SK-N-SH (cell line): ENCODE measurements around the gene IRF9. TPM values are rescaled to one million over a fixed set of nuclear protein-coding genes. Genes with fewer than 3 reads are reported as not detected.

Experiments used
- CTCF ChIA-PET: fragments of 300-600, 350-600 bp; formaldehyde crosslinking; extraction: SDS; loops from one replicate; lab custom pipeline; 2021; lab: Yijun Ruan, JAX
- POLR2A ChIA-PET: fragments of 350-600 bp; sonication (Branson Sonifier 250); formaldehyde crosslinking; extraction: SDS; loops from one replicate; lab custom pipeline; 2020; ENCODE audit warnings: antibody characterized with exemption, inconsistent platforms; lab: Yijun Ruan, JAX
- DNase-seq: peaks from one replicate; pipeline ENCODE4 v3.0.0; 2012
- H2AFZ ChIP-seq: fragments of 200-600 bp; sonication (generic); 2 replicates; pipeline ENCODE4 v1.8.1; 2016; ENCODE audit warnings: antibody characterized with exemption, mild to moderate bottlenecking, low read depth
- H3F3A ChIP-seq: fragments of 200-600 bp; sonication (generic); replicated peaks from 2 replicates; pipeline ENCODE3; 2016; ENCODE audit warnings: antibody characterized with exemption, mild to moderate bottlenecking; ENCODE audit not compliant: insufficient read depth
- H3K27ac ChIP-seq, 2 experiments: fragments of 200-500 bp in 1 of 2; fragments of 200-600 bp in 1 of 2; sonication (Bioruptor generic) in 1 of 2; sonication (generic), shearing (Covaris generic) in 1 of 2; 2 replicates each; pipeline versions ENCODE4 v1.5.1 to v1.6.1; 2014 to 2016; ENCODE audit warnings: low read depth in 2 of 2, inconsistent platforms in 1 of 2, low read length in 1 of 2, mild to moderate bottlenecking in 1 of 2, mixed read lengths in 1 of 2
- H3K27me3 ChIP-seq: fragments of 200-600 bp; sonication (generic), shearing (Covaris generic); 2 replicates; pipeline ENCODE4 v1.6.1; 2016; ENCODE audit warnings: mixed run types; ENCODE audit not compliant: insufficient read depth
- H3K36me3 ChIP-seq, 2 experiments: fragments of 200-500 bp in 1 of 2; fragments of 200-600 bp in 1 of 2; sonication (Bioruptor generic) in 1 of 2; sonication (generic) in 1 of 2; replicated peaks in 1 of 2; 2 replicates each; pipeline versions ENCODE3 to v1.5.1; 2014 to 2016; ENCODE audit warnings: low read length in 1 of 2, mild to moderate bottlenecking in 1 of 2; ENCODE audit not compliant: insufficient read depth in 2 of 2, control insufficient read depth in 1 of 2
- H3K4me1 ChIP-seq, 2 experiments: fragments of 200-500 bp in 1 of 2; fragments of 200-600 bp in 1 of 2; sonication (Bioruptor generic) in 1 of 2; sonication (generic), shearing (Covaris generic) in 1 of 2; 2 replicates each; pipeline versions ENCODE4 v1.5.1 to v1.6.1; 2014 to 2016; ENCODE audit warnings: low read depth in 1 of 2, low read length in 1 of 2, mixed run types in 1 of 2; ENCODE audit not compliant: insufficient read depth in 2 of 2, control insufficient read depth in 1 of 2
- H3K4me2 ChIP-seq: fragments of 200-600 bp; sonication (generic), shearing (Covaris generic); 2 replicates; pipeline ENCODE4 v1.6.1; 2017; ENCODE audit warnings: mixed run types
- H3K4me3 ChIP-seq, 2 experiments: fragments of 200-500 bp in 1 of 2; fragments of 200-600 bp in 1 of 2; sonication (Bioruptor generic) in 1 of 2; sonication (generic), shearing (Covaris generic) in 1 of 2; 2 replicates each; pipeline versions ENCODE4 v1.5.1 to v1.8.1; 2014 to 2016; ENCODE audit warnings: low read depth in 2 of 2, inconsistent platforms in 1 of 2, low read length in 1 of 2, mild to moderate bottlenecking in 1 of 2, mixed read lengths in 1 of 2, moderate library complexity in 1 of 2
- H3K79me2 ChIP-seq: fragments of 200-600 bp; sonication (generic); 2 replicates; pipeline ENCODE4 v1.8.1; 2017; ENCODE audit warnings: mild to moderate bottlenecking; ENCODE audit not compliant: insufficient read depth
- H3K9ac ChIP-seq: fragments of 200-600 bp; sonication (generic); 2 replicates; pipeline ENCODE4 v1.6.1; 2017; ENCODE audit warnings: mixed run types
- H3K9me2 ChIP-seq: fragments of 200-600 bp; sonication (generic); 2 replicates; pipeline ENCODE4 v1.6.1; 2017; ENCODE audit warnings: mixed run types
- H3K9me3 ChIP-seq: fragments of 200-600 bp; sonication (generic); 2 replicates; pipeline ENCODE4 v1.6.1; 2017; ENCODE audit warnings: mixed run types, mild to moderate bottlenecking, moderate library complexity
- H4K20me1 ChIP-seq: fragments of 200-600 bp; sonication (generic); 2 replicates; pipeline ENCODE4 v1.6.1; 2017; ENCODE audit warnings: mild to moderate bottlenecking, mixed run types; ENCODE audit not compliant: insufficient read depth
- CHD2 ChIP-seq: fragments of 150-350 bp; IDR thresholded peaks from 2 replicates; pipeline ENCODE4 v1.6.1; 2018; ENCODE audit warnings: low read length; ENCODE audit not compliant: partially characterized antibody
- ELF1 ChIP-seq: IDR thresholded peaks from 2 replicates; pipeline ENCODE4 v1.4.0; 2012
- FOSL2 ChIP-seq: IDR thresholded peaks from 2 replicates; pipeline ENCODE4 v1.4.0; 2012; ENCODE audit warnings: low read depth, mild to moderate bottlenecking, moderate library complexity, borderline replicate concordance
- FOXJ3 ChIP-seq: sonication (generic); formaldehyde crosslinking; IDR thresholded peaks from 2 replicates; pipeline ENCODE4 v1.5.1; 2020; ENCODE audit warnings: mild to moderate bottlenecking, missing genetic modification reagents
- FOXM1 ChIP-seq: IDR thresholded peaks from 2 replicates; pipeline ENCODE4 v1.4.0; 2012; ENCODE audit warnings: low read depth, mild to moderate bottlenecking
- GATA2 ChIP-seq: sonication (generic); formaldehyde crosslinking; IDR thresholded peaks from 2 replicates; pipeline ENCODE4 v1.5.0; 2020; ENCODE audit warnings: mild to moderate bottlenecking, missing genetic modification reagents
- JUND ChIP-seq: IDR thresholded peaks from 2 replicates; pipeline ENCODE4 v1.4.0; 2012
- NFIC ChIP-seq: IDR thresholded peaks from 2 replicates; pipeline ENCODE4 v1.4.0; 2012; ENCODE audit warnings: borderline replicate concordance
- RAD21 ChIP-seq: IDR thresholded peaks from 2 replicates; pipeline ENCODE4 v1.6.1; 2012; ENCODE audit warnings: mild to moderate bottlenecking, low read length
- RXRA ChIP-seq: IDR thresholded peaks from 2 replicates; pipeline ENCODE4 v1.4.0; 2012; ENCODE audit warnings: low read depth, mild to moderate bottlenecking, borderline replicate concordance
- SIN3A ChIP-seq: IDR thresholded peaks from 2 replicates; pipeline ENCODE4 v1.6.1; 2012; ENCODE audit warnings: low read depth, mild to moderate bottlenecking, low read length, moderate library complexity, borderline replicate concordance
- YY1 ChIP-seq: IDR thresholded peaks from 2 replicates; pipeline ENCODE4 v1.4.0; 2012; ENCODE audit warnings: low read depth, mild to moderate bottlenecking
- WGBS: methylation state at CpG from one replicate; pipeline ENCODE4 v1.1.6; 2017; ENCODE audit warnings: low lambda C conversion rate; 5-methylcytosine and 5-hydroxymethylcytosine counted together
- polyA plus RNA-seq, 3 experiments: library from polyadenylated mRNA; depleted of rRNA; stranded (reverse); fragments of >200 nt; gene quantifications; 2 replicates each; pipeline ENCODE4 v1.2.3, GENCODE V29; 2012
- TF ChIP-seq, protein P1 (sequence below): IDR thresholded peaks from 2 replicates; pipeline ENCODE4 v1.4.0; 2012; ENCODE audit warnings: low read depth
- TF ChIP-seq, protein P2 (sequence below): IDR thresholded peaks from 2 replicates; pipeline ENCODE4 v1.4.0; 2012; ENCODE audit warnings: low read depth, borderline replicate concordance
- TF ChIP-seq, protein P3 (sequence below): IDR thresholded peaks from 2 replicates; pipeline ENCODE4 v1.6.1; 2012; ENCODE audit warnings: mild to moderate bottlenecking, low read depth, low read length, moderate library complexity
- TF ChIP-seq, protein P4 (sequence below): fragments of 150-350 bp; IDR thresholded peaks from 2 replicates; pipeline ENCODE4 v1.6.1; 2016; ENCODE audit warnings: mild to moderate bottlenecking, low read depth, low read length

Gene IRF9
- polyA plus RNA-seq, 1 of the 3 experiments (the other 2 are of a cell fraction) = 37.6 TPM

GRCh38 chr14:24181371-24182077 is 20.5 kb downstream of the IRF9 start (continued):
- TF ChIP-seq, protein P1, sequence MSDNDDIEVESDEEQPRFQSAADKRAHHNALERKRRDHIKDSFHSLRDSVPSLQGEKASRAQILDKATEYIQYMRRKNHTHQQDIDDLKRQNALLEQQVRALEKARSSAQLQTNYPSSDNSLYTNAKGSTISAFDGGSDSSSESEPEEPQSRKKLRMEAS = no peak

GRCh38 chr14:24182110-24182882 is 21.2 kb downstream of the IRF9 start:
- DNase-seq = no peak
- Histone ChIP-seq H3K36me3 (peaks cover 21 to 97% of the 10 kb centered on the region in 2 experiments), H3K9ac (no peak overlapping the region), H3K4me1 (peaks cover under 1 to 9% of the 10 kb centered on the region in 2 experiments; a peak in 2 of 4 replicates), H3K4me2 (no peak overlapping the region), H3K4me3 (no peak overlapping the region), H2AFZ (no peak overlapping the region), H4K20me1 (no peaks in the 10 kb centered on the region), H3K9me3 (no peaks in the 10 kb centered on the region), H3K9me2 (no peaks in the 10 kb centered on the region), H3K79me2 (peaks cover 8% of the 10 kb centered on the region; the same call in 1 of the 2 replicates), H3F3A (peaks cover 11% of the 10 kb centered on the region), H3K27me3 (no peaks in the 10 kb centered on the region), H3K27ac (no peak overlapping the region; a peak in 1 of 4 replicates)
- 93% methylated on average over 12 of the region's 14 CpGs for WGBS
- ChIA-PET POLR2A (interaction anchor here (0.6 to 3.1 kb wide), 4 partner anchors 10 to 24 kb away, joined by 3 to 21 read pairs (median 6); partner anchors contain the start of genes IRF9, REC8 and TM9SF1), CTCF (interaction anchor here (0.8 to 3.8 kb wide), 4 partner anchors 21 to 249 kb away, joined by 3 to 16 read pairs (median 8); partner anchors contain the start of gene IRF9)
- TF ChIP-seq FOSL2 = no peak
- TF ChIP-seq CHD2 = no peak
- no peak for TF ChIP-seq NFIC
- no peak for TF ChIP-seq JUND
- no peak for TF ChIP-seq FOXJ3 (CRISPR knock-in tag)

DNA sequence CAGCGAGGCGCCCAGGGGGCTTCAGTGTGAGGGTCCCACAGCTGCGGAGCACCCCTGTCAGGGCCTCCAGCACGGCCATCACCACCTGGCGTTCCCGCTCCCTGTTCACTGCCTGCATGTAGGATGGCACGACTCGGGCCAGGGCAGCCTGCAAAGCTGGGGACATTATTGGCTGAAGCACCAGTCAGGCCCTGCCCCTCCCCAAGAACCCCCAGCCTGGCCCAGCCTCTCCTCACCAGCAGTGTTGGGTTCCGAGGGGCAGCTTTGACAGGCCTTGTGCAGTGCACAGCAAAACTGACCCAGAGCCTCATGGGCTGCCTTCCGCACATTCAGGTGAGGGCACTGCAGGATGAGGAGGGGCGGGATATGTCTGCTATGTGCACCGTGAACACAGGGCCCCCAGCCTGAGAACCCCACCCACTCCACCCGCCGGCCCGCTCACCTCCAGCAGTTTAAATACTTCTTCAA is 22.0 kb downstream of the IRF9 start:
- Histone ChIP-seq H3K4me2 (no peak overlapping the region), H3K4me3 (no peak overlapping the region), H3K27me3 (no peaks in the 10 kb centered on the region), H3F3A (peaks cover 11% of the 10 kb centered on the region), H3K9ac (no peak overlapping the region), H2AFZ (no peak overlapping the region), H3K79me2 (peaks cover 15% of the 10 kb centered on the region), H3K4me1 (peaks cover 6 to 15% of the 10 kb centered on the region in 2 experiments), H3K27ac (no peak overlapping the region; a peak in 1 of 4 replicates), H3K9me3 (no peaks in the 10 kb centered on the region), H3K36me3 (peaks cover 21 to 91% of the 10 kb centered on the region in 2 experiments), H4K20me1 (no peaks in the 10 kb centered on the region), H3K9me2 (no peaks in the 10 kb centered on the region)
- POLR2A ChIA-PET = interaction anchor here (1.0 to 3.1 kb wide), 3 partner anchors 11 to 22 kb away, joined by 5 to 21 read pairs (median 6); partner anchors contain the start of genes IRF9, REC8 and TM9SF1
- 94% methylated on average over 10 of the region's 15 CpGs for WGBS
- no peak for DNase-seq
- CTCF ChIA-PET = interaction anchor here (0.8 to 3.8 kb wide), 3 partner anchors 22 to 249 kb away, joined by 3 to 16 read pairs (median 4); partner anchors contain the start of gene IRF9
- TF ChIP-seq SIN3A (no peak), RXRA (no peak), RAD21 (no peak), GATA2 (CRISPR knock-in tag) (no peak), FOXM1 (no peak), YY1 (no peak), FOXJ3 (CRISPR knock-in tag) (no peak), ELF1 (no peak), FOSL2 (no peak)
- TF ChIP-seq, protein P2, sequence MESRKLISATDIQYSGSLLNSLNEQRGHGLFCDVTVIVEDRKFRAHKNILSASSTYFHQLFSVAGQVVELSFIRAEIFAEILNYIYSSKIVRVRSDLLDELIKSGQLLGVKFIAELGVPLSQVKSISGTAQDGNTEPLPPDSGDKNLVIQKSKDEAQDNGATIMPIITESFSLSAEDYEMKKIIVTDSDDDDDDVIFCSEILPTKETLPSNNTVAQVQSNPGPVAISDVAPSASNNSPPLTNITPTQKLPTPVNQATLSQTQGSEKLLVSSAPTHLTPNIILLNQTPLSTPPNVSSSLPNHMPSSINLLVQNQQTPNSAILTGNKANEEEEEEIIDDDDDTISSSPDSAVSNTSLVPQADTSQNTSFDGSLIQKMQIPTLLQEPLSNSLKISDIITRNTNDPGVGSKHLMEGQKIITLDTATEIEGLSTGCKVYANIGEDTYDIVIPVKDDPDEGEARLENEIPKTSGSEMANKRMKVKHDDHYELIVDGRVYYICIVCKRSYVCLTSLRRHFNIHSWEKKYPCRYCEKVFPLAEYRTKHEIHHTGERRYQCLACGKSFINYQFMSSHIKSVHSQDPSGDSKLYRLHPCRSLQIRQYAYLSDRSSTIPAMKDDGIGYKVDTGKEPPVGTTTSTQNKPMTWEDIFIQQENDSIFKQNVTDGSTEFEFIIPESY = no peak
- TF ChIP-seq, protein P3, sequence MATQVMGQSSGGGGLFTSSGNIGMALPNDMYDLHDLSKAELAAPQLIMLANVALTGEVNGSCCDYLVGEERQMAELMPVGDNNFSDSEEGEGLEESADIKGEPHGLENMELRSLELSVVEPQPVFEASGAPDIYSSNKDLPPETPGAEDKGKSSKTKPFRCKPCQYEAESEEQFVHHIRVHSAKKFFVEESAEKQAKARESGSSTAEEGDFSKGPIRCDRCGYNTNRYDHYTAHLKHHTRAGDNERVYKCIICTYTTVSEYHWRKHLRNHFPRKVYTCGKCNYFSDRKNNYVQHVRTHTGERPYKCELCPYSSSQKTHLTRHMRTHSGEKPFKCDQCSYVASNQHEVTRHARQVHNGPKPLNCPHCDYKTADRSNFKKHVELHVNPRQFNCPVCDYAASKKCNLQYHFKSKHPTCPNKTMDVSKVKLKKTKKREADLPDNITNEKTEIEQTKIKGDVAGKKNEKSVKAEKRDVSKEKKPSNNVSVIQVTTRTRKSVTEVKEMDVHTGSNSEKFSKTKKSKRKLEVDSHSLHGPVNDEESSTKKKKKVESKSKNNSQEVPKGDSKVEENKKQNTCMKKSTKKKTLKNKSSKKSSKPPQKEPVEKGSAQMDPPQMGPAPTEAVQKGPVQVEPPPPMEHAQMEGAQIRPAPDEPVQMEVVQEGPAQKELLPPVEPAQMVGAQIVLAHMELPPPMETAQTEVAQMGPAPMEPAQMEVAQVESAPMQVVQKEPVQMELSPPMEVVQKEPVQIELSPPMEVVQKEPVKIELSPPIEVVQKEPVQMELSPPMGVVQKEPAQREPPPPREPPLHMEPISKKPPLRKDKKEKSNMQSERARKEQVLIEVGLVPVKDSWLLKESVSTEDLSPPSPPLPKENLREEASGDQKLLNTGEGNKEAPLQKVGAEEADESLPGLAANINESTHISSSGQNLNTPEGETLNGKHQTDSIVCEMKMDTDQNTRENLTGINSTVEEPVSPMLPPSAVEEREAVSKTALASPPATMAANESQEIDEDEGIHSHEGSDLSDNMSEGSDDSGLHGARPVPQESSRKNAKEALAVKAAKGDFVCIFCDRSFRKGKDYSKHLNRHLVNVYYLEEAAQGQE = no peak
- TF ChIP-seq, protein P4, sequence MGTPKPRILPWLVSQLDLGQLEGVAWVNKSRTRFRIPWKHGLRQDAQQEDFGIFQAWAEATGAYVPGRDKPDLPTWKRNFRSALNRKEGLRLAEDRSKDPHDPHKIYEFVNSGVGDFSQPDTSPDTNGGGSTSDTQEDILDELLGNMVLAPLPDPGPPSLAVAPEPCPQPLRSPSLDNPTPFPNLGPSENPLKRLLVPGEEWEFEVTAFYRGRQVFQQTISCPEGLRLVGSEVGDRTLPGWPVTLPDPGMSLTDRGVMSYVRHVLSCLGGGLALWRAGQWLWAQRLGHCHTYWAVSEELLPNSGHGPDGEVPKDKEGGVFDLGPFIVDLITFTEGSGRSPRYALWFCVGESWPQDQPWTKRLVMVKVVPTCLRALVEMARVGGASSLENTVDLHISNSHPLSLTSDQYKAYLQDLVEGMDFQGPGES = no peak
